Suppressor macrophage treated with lipopolysaccharide for 1 hour (primary cell): ENCODE data around the gene IL18BP.

Source experiments
- DNase-seq, 3 donors: peaks; one replicate each; pipeline ENCODE4 v3.0.0-alpha.2; 2020 to 2022

IL18BP gene

DNA sequence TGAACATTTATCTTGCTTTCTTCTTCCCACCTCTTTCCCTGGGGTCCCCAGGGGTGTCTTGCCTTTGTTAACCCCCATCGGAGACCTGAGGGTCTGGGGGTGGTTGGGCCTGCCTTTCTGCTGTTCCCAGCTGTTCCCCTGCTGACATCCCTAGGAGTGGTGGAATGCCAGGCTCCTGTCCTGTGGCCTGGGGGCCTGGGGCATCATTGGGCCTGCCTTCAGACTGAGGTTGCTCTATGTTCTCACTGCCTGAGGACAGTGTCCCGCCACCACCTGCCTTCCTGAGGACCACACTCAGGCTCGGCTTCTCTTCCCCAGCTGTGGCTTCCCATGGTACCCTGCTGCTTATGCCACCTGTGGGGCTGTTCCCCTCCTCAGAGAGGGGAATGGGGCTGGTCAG, 1.1 kb upstream of the IL18BP start:
- DNase-seq, result no peak

- DNase-seq, result no peak
Measured at GRCh38 chr11:71998061-71998460, 648 bp upstream of the IL18BP start.

DNA sequence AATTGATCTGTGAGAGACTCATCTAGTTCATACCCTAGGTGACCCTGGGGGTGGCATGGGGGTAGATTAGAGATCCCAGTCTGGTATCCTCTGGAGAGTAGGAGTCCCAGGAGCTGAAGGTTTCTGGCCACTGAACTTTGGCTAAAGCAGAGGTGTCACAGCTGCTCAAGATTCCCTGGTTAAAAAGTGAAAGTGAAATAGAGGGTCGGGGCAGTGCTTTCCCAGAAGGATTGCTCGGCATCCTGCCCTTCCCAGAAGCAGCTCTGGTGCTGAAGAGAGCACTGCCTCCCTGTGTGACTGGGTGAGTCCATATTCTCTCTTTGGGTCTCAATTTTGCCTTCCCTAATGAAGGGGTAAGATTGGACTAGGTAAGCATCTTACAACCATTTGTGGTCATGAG, 653 bp downstream of the IL18BP start:
- peak in 2 of 3 donors; percentile 42 to 57 for DNase-seq

DNA sequence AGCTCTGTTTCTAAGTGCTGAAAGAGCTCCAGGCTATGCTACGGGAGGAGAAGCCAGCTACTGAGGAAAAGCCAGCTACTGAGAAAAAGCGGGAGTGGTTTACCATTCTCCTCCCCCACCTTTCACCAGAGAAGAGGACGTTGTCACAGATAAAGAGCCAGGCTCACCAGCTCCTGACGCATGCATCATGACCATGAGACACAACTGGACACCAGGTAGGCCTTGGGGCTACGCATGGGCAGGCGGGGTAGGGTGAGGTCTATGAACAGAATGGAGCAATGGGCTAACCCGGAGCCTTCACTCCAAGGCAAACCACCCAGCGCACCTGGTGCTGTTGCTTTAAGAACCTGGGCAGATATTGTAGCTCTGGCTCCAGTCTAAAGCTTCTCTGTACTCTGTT, 1.1 kb downstream of the IL18BP start:
- peak in 1 of 3 donors; percentile 22 for DNase-seq

DNA sequence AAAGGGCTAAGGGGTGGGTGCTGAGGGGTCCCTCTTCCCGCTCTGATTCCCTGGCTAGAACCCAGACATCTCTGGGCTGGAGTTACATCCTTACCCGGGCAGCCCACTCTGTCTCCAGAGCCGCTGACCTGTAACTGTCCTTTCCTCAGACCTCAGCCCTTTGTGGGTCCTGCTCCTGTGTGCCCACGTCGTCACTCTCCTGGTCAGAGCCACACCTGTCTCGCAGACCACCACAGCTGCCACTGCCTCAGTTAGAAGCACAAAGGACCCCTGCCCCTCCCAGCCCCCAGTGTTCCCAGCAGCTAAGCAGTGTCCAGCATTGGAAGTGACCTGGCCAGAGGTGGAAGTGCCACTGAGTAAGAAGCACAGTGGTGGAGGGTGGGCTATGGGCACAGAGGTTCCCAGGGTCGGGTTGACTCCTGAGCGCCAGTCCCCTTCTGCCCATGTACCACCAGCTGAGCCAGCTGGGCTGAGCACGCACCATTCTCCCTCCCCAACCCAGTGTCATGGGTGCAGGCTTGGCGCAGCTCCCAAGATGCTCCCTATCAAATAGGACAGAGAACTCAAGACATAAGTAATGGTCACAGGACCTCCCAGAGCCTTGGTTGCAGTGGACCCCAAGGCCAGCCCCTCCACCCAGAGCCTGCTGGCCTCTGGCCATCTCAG, 1.6 kb downstream of the IL18BP start:
- no peak for DNase-seq

GRCh38 chr11:72001285-72001684, 2.6 kb downstream of the IL18BP start:
- DNase-seq, result no peak

- DNase-seq, result no peak
Measured at GRCh38 chr11:72001834-72002591, 3.3 kb downstream of the IL18BP start.

DNA sequence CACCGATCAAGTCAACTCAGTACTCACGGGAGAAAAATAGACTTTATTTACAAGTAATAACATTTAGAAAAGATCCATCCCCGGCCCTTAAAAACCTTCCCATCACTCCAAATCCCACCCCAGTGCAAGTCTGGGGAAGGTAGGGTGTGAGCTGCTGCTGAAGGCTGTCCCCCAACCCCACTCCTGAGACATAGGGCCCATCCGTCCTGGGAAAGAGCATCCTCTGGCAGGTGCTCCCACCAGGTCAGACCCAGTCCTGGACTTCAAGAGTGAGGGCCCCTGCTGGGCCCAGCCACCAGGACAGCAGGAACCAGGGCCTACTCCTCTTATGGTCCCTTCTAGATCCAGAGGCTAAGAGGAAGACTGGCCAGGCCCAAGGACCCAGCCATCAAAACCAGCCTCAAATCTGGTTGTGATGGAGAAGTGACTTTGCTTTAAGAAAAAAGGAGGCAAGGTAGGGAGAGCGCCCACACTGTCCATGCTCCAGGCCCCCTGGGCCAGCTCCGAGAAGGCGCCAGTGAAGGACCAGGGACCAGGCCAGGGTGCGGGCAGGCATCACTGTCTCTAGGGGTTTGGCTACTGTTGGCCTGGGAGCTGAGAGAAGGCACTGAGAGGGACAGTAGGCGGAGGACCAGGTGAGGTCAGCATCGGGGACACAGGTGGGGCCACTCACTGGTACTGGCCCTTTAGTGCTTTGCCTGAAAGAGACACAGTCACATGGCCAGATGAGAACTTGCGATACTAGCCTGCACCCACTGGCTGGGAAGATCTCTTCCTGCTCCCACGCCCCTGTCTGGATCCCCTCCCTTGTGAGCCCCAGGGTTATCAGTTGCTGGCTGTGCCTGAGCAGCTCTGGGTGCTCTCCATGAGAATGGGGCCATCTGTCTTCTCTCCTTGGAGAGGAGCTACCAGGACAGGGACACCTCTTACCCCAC, 4.4 kb downstream of the IL18BP start:
- DNase-seq, result no peak

DNA sequence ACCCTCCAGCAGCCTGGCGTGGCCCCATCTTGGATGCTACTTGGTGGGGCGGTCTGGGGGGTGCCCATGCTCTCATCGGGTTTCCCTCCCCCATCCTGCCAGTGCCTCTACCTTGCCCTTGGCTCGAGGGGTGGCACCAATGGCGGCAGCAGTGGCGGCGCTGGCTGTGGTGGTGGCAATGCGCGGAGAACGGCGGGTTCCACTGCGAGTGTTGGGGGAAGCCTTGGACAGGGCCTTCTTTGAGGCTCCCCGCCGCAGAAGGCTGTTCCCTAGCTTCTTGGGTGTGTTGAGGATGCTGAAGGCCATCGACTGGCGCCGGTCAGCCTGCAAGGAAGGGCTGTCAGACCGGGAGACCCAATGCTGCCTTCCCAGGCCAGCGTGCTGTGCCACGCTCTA, 5.1 kb downstream of the IL18BP start:
- no peak for DNase-seq

GRCh38 chr11:72004515-72005346, 6.0 kb downstream of the IL18BP start:
- no peak for DNase-seq

GRCh38 chr11:72005347-72006260, 6.9 kb downstream of the IL18BP start:
- DNase-seq, result no peak

- no peak for DNase-seq
Measured at GRCh38 chr11:72006309-72007088, 7.8 kb downstream of the IL18BP start.

DNA sequence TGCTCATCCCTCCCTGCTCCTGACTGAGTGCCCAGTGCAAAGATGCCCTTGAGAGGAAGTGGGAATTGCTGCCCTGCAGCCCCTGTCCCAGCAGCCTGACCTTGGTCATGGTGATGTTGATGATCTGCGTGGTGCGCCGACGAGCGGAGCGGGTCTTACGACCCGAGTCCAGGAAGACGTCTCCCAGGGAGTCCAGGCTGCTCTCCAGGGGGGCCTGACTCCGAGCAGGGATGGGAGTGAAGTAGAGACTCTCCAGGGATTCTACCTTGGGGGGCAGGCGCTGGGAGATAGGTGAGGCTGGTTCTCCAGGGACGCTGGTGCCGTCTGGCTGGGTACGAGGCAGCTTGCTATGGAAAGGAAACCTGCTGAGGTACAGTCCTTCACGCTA, 8.4 kb downstream of the IL18BP start:
- no peak for DNase-seq

DNA sequence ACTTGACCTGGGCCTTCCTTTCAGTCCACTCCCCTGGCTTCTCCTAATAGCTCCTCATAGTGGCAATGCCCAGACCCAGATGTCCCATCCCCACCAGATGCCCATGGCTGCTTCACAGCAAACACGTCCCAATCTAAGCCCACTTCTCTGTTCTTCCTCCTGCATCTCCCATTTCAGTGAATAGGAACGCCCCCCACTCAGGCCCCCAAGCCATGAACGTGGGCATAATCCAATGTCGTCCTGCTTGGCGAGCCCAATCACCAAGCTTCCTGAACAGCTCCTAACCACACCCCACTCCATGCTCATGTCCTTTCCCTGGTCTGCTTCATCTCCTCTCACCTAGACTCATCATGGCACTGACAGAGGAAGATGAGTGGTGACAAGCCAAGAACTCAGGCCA, 8.9 kb downstream of the IL18BP start:
- DNase-seq, result no peak

- no peak for DNase-seq
Measured at GRCh38 chr11:72008728-72009127, 10.0 kb downstream of the IL18BP start.

GRCh38 chr11:72009156-72009555, 10.4 kb downstream of the IL18BP start:
- DNase-seq, result no peak

DNA sequence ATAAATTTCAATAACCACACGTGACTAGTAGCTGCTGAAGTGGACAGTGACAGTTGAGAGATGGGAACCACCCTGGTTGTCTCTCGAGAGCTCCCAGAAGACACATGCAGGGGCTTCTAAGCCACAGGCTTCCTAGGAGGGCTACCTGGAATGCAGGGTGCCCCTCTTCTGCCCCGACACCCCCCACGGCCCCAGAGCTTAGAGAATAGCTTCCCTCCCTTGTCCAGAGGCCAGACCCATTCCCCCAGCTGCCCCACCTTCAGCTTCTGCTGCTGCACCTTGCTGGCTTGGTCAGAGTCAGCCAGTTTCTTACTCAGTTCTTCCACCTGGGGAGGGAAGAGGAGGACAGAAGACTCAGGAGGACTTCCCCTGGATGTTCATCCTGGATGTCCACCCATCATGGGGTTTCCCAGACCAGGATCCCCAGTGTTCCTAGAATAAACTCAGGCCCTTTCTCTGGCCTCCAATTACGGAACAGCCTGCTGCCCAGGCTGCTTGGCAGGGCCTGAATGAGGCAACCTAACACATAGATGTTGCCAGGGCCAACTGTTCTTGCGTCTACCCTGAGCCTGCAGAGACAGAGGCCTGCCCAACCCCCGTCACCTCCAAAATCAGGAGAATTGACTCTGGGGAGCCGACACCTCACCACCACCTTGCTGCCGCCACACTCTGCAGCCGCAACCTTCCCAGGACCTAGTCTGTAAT, 12.0 kb downstream of the IL18BP start:
- no peak for DNase-seq

DNA sequence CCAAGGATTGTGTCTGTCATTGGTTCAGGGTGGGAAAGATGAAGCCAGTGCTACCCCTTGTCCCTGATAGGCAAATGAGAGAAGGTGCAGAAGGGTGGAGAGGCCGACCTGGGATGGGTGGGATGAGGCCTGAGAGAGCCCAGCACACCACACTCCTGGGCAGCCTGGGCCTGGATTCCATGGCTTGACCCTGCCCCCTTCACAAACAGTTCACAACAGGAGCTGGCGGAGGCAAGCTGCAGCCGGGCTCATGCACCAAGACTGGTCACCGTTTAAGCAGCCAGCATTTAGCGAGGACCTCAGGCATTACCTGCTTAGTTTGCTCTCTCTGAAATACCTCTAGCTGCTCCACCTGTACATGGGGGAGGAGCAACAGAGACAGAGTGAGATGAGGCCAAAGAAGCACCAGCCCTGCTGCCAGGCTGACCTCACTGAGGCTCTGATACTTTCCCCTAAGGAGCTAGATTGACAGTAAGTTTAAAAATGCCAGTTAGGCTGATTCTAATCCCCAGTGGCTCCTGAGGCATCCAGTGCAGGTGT, 13.5 kb downstream of the IL18BP start:
- no peak for DNase-seq

DNA sequence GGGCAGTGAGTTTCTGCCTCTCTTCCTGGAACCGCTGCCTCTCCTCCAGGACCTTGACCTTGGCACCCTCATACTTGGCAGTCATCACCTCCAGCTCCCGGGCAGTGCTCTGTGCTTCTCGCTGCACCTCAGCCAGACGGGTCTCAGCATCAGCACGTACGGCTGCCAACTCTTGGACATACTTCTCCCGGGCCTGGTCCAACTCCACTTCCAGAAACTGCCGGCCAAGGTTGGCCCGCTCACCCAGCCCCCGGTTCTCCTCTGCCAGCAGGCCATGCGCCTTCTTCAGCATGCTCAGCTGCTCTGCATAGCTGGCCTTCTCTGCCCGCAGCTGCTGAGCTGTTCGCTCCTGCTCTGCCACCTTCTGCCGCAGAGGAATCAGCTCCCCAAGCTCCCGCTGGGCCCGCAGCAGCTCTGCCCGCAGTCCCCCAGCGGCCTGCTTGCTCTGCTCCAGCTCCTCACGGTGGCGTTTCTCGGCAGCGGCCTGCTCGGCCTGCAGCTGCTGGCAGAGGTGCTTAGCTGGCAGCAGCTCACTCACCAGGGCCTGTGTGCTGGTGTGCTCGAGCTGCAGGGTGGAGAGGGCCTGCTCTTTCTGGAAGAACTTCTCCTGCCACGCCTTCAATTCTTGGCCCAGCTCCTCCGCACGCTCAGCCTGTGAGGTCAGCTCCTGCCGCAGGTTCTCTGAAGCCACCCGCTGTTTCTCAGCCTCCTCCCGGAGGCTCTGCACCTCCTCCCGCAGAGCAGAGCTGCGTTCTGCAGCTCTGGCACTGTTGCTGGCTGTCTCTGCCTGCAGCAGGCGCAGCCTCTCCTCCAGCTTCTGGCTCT, 14.4 kb downstream of the IL18BP start:
- no peak for DNase-seq
